K562 (cell line): ENCODE measurements around the gene SNCA. TPM values are rescaled to one million over a fixed set of nuclear protein-coding genes. Genes with fewer than 3 reads are reported as not detected.

Source experiments
- ATAC-seq: fragments of 200-7000 bp; cut with Tn5 transposase; 3 replicates; pipeline ENCODE4 v1.9.1; 2020; ENCODE audit warnings: moderate library complexity
- BruUV-seq: library from RNA; stranded (reverse); fragments of 400-500 nt; replicated peaks from 2 replicates; lab custom pipeline; 2021; lab: Mats Ljungman, UMichigan
- CTCF ChIA-PET: fragments of 300-600 bp; formaldehyde crosslinking; extraction: SDS; loops from one replicate; lab custom pipeline; 2021; ENCODE audit warnings: low intra/inter-chr PET ratio; lab: Yijun Ruan, JAX
- POLR2A ChIA-PET: fragments of 300-600, 350-650 bp; sonication (Branson Sonifier 250); formaldehyde crosslinking; extraction: SDS; loops from one replicate; lab custom pipeline; 2021; ENCODE audit warnings: antibody characterized with exemption, inconsistent platforms; lab: Yijun Ruan, JAX
- DNase-seq, 4 experiments: peaks; one replicate each; pipeline versions ENCODE4 v3.0.0 to v3.0.0-alpha.2; 2011 to 2018; ENCODE audit warnings: low spot score in 3 of 4, mixed read lengths in 3 of 4; ENCODE audit errors: extremely low read depth in 1 of 4
- FAIRE-seq: peaks from 2 replicates; lab custom pipeline; 2011; peaks lifted over from hg19 to GRCh38; lab: Jason Lieb, UNC
- H2AFZ ChIP-seq: 2 replicates; pipeline ENCODE4 v1.6.0; 2011; ENCODE audit warnings: low read depth, low read length, control low read depth, inconsistent platforms
- H3K27ac ChIP-seq: fragments of 200-600 bp; 3 replicates; pipeline ENCODE4 v1.8.0; 2011; ENCODE audit warnings: low read depth, mild to moderate bottlenecking, control low read depth, inconsistent platforms, low read length, moderate library complexity, mixed read lengths; ENCODE audit errors: extremely low read depth
- H3K27me3 ChIP-seq, 2 experiments: fragments of 300-600 bp in 1 of 2; 2 replicates in 1 of 2; 3 replicates in 1 of 2; pipeline versions ENCODE4 v1.6.0 to v1.8.0; 2011; ENCODE audit warnings: inconsistent platforms in 2 of 2, low read length in 2 of 2, mild to moderate bottlenecking in 1 of 2, mixed read lengths in 1 of 2, moderate library complexity in 1 of 2; ENCODE audit not compliant: control insufficient read depth in 2 of 2, insufficient read depth in 2 of 2
- H3K36me3 ChIP-seq: fragments of 300-600 bp; 3 replicates; pipeline ENCODE4 v1.8.0; 2011; ENCODE audit warnings: mild to moderate bottlenecking, low read length, inconsistent platforms; ENCODE audit not compliant: control insufficient read depth, insufficient read depth
- H3K4me1 ChIP-seq, 2 experiments: fragments of 200-600 bp in 1 of 2; replicated peaks in 1 of 2; 2 replicates in 1 of 2; 3 replicates in 1 of 2; pipeline versions ENCODE4 v1.5.1 to v1.8.0; 2011; ENCODE audit warnings: inconsistent platforms in 2 of 2, low read length in 2 of 2, mild to moderate bottlenecking in 1 of 2, mixed read lengths in 1 of 2, moderate library complexity in 1 of 2; ENCODE audit not compliant: control insufficient read depth in 2 of 2, insufficient read depth in 2 of 2
- H3K4me2 ChIP-seq: 2 replicates; pipeline ENCODE4 v1.6.1; 2011; ENCODE audit warnings: low read length, control low read depth, inconsistent platforms, mixed read lengths; ENCODE audit not compliant: insufficient read depth
- H3K4me3 ChIP-seq: fragments of 200-600 bp; sonication (generic), shearing (Covaris generic); 2 replicates; pipeline ENCODE4 v1.5.1; 2016; ENCODE audit warnings: control low read depth, inconsistent platforms
- H3K79me2 ChIP-seq: fragments of 200-600 bp; 3 replicates; pipeline ENCODE4 v1.8.0; 2011; ENCODE audit warnings: low read length, inconsistent platforms; ENCODE audit not compliant: control insufficient read depth, insufficient read depth
- H3K9ac ChIP-seq, 2 experiments: 2 replicates each; pipeline versions ENCODE4 v1.6.0 to v1.6.1; 2011; ENCODE audit warnings: low read depth in 2 of 2, low read length in 2 of 2, control low read depth in 1 of 2, inconsistent platforms in 1 of 2, mild to moderate bottlenecking in 1 of 2, mixed read lengths in 1 of 2; ENCODE audit not compliant: insufficient read depth in 1 of 2
- H3K9me1 ChIP-seq: one replicate; pipeline ENCODE4 v1.6.0; 2011; ENCODE audit warnings: inconsistent platforms, mild to moderate bottlenecking, low read length, moderate library complexity; ENCODE audit not compliant: control insufficient read depth, insufficient read depth
- H3K9me3 ChIP-seq: replicated peaks from 2 replicates; pipeline ENCODE4 v1.5.1; 2011; ENCODE audit warnings: low read depth, low read length, inconsistent platforms; ENCODE audit not compliant: control insufficient read depth, insufficient read depth
- H4K20me1 ChIP-seq: replicated peaks from 2 replicates; pipeline ENCODE4 v1.6.1; 2011; ENCODE audit warnings: low read length, inconsistent platforms, mixed read lengths; ENCODE audit not compliant: control insufficient read depth, insufficient read depth
- DMBX1 ChIP-seq: fragments of 250-450 bp; sonication (Bioruptor Pico); IDR thresholded peaks from 2 replicates; pipeline ENCODE4 v1.8.0; 2022; ENCODE audit warnings: inconsistent platforms, mild to moderate bottlenecking, moderate library complexity, borderline replicate concordance
- ESRRA ChIP-seq: fragments of 450-650 bp; IDR thresholded peaks from 2 replicates; pipeline ENCODE4 v1.6.1; 2014; ENCODE audit warnings: low read depth, mild to moderate bottlenecking, moderate library complexity, borderline replicate concordance
- FUS ChIP-seq: fragments of 200-400 bp; formaldehyde crosslinking; optimal IDR thresholded peaks from 2 replicates; pipeline ENCODE3; 2017; ENCODE audit warnings: low read depth, low read length
- LARP7 ChIP-seq: fragments of 450-650 bp; IDR thresholded peaks from 2 replicates; pipeline ENCODE4 v1.6.1; 2016
- NR3C1 ChIP-seq: sonication (generic); formaldehyde crosslinking; IDR thresholded peaks from 2 replicates; pipeline ENCODE4 v1.8.1; 2022; ENCODE audit warnings: missing genetic modification reagents
- SAFB ChIP-seq: fragments of 200-400 bp; formaldehyde crosslinking; IDR thresholded peaks from 2 replicates; pipeline ENCODE4 v1.6.1; 2017; ENCODE audit warnings: low read depth, low read length, borderline replicate concordance
- SREBF1 ChIP-seq: fragments of 150-350 bp; IDR thresholded peaks from 2 replicates; pipeline ENCODE4 v1.6.1; 2014; ENCODE audit warnings: antibody characterized with exemption, low read depth, low read length, borderline replicate concordance
- SREBF2 ChIP-seq: sonication (generic); formaldehyde crosslinking; IDR thresholded peaks from 2 replicates; pipeline ENCODE4 v1.4.0; 2020; ENCODE audit warnings: mild to moderate bottlenecking, missing genetic modification reagents
- TCF7 ChIP-seq: sonication (generic); IDR thresholded peaks from 2 replicates; pipeline ENCODE4 v1.6.1; 2016; ENCODE audit warnings: antibody characterized with exemption, borderline replicate concordance
- ZC3H11A ChIP-seq: IDR thresholded peaks from 2 replicates; pipeline ENCODE4 v1.6.1; 2012; ENCODE audit warnings: low read depth, low read length, improper control_type of control experiment
- ZNF143 ChIP-seq: sonication (generic); formaldehyde crosslinking; IDR thresholded peaks from 2 replicates; pipeline ENCODE4 v1.9.0; 2022; ENCODE audit warnings: mild to moderate bottlenecking, missing genetic modification reagents
- ZNF174 ChIP-seq: fragments of 250-450 bp; sonication (Bioruptor Pico); IDR thresholded peaks from 2 replicates; pipeline ENCODE4 v1.4.0; 2020; ENCODE audit warnings: mild to moderate bottlenecking
- ZNF197 ChIP-seq: fragments of 200-800 bp; sonication (Bioruptor generic); IDR thresholded peaks from 2 replicates; pipeline ENCODE4 v1.6.1; 2016; ENCODE audit warnings: low read depth, missing genetic modification characterization, missing compliant biosample characterization
- ZNF717 ChIP-seq: fragments of 250-450 bp; sonication (Bioruptor Pico); IDR thresholded peaks from 2 replicates; pipeline ENCODE4 v1.5.0; 2021
- WGBS: fragments of 100-300 bp; shearing (Covaris generic); methylation state at CpG from one replicate; pipeline ENCODE4 v1.1.6; 2016; ENCODE audit warnings: low coverage, mixed read lengths; ENCODE audit not compliant: insufficient coverage; ENCODE audit errors: missing lambda C conversion rate; 5-methylcytosine and 5-hydroxymethylcytosine counted together
- in situ Hi-C: fragments of 300-500 bp; cut with MboI; formaldehyde crosslinking; loops from 4 replicates; pipeline ENCODE4 v1.15.0; 2018; ENCODE audit warnings: inconsistent platforms, mixed read lengths
- intact Hi-C: fragments of 100-400 bp; cut with micrococcal nuclease; formaldehyde crosslinking; loops from 2 replicates; pipeline ENCODE4 v1.14.2; 2022
- polyA plus RNA-seq, 8 experiments: library from polyadenylated mRNA; depleted of rRNA in 4 of 8; stranded (reverse) in 5 of 8; unstranded in 3 of 8; fragments of >200 nt; fragmentation: Nextera tagmentation in 2 of 8; fragmentation: Illumina TruSeq in 1 of 8; extraction: Ambion mirVana in 2 of 8; extraction: Trizol in 1 of 8; gene quantifications; 2 replicates each; pipeline versions ENCODE4 v1.2.1 to v1.2.3, GENCODE V29; 2011 to 2014; ENCODE audit warnings: inconsistent platforms in 1 of 8, missing spikeins in 1 of 8
- total RNA-seq, 7 experiments: library from RNA; depleted of rRNA in 6 of 7; stranded (reverse); fragments of >200 nt in 6 of 7; fragmentation: Illumina TruSeq in 2 of 7; extraction: Trizol in 2 of 7; gene quantifications; 2 replicates each; pipeline versions ENCODE4 v1.2.1 to v1.2.3, GENCODE V29; 2011 to 2021; ENCODE audit warnings: low replicate concordance in 1 of 7
- TF ChIP-seq, protein P1 (sequence below): IDR thresholded peaks from 2 replicates; pipeline ENCODE4 v1.6.1; 2014; ENCODE audit warnings: antibody characterized with exemption
- TF ChIP-seq, protein P2 (sequence below): sonication (generic); formaldehyde crosslinking; IDR thresholded peaks from 2 replicates; pipeline ENCODE4 v1.8.1; 2023; ENCODE audit warnings: mild to moderate bottlenecking, missing genetic modification reagents
- TF ChIP-seq, protein P3 (sequence below): fragments of 450-650 bp; IDR thresholded peaks from 2 replicates; pipeline ENCODE4 v1.6.1; 2017; ENCODE audit warnings: mild to moderate bottlenecking, moderate library complexity

The SNCA gene
- total and polyA plus RNA-seq, 9 of the 15 experiments (the other 6 are each of a cell fraction or from before 2014, with no cell fraction given), result 1.7 to 12.6 (median 3.6) TPM

DNA sequence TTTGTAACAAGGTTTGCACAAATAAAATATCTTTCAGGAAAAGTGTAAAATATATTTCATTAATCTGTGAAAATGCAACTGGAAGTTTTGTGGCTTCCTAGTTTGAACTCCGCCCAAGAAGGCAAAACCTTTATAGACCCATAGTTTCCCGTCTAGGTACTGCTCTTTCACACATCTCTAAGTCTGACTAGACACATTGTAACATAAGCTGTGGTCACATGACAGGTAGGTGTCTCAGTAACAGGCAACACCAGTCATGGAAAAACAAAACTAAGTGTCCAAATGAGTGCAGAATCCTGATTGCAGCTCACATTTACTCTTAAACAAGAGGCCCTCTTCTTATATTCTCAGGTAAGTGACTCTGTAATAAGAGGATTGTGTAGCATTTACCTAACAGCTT lies 55.6 kb downstream of the SNCA start (continued):
- TF ChIP-seq ZNF197 (CRISPR knock-in tag) (no peak), LARP7 (no peak), ESRRA (no peak)
- TF ChIP-seq, protein P1, sequence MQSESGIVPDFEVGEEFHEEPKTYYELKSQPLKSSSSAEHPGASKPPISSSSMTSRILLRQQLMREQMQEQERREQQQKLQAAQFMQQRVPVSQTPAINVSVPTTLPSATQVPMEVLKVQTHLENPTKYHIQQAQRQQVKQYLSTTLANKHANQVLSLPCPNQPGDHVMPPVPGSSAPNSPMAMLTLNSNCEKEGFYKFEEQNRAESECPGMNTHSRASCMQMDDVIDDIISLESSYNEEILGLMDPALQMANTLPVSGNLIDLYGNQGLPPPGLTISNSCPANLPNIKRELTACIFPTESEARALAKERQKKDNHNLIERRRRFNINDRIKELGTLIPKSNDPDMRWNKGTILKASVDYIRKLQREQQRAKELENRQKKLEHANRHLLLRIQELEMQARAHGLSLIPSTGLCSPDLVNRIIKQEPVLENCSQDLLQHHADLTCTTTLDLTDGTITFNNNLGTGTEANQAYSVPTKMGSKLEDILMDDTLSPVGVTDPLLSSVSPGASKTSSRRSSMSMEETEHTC, result no peak

DNA sequence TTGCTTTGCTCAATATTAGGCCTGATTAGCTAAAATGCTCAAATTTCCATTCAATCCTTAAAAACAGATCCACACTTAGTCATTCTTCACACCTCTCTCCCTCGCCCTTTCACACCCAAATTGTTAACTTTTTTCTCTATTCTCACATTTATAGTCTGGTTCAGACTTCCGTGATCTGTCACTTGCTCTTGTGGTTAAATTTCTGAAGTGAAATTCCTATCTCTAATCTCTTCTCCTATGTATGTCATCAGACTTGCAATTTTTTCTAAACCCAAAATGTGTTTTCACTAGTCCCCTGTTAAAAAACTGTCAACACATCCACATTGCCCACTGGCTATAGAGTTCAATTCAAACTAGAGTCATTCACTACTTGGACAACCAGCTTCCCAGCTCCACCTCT lies 63.2 kb downstream of the SNCA start:
- in situ Hi-C loops, result no loop called here
- FAIRE-seq, result no peak
- TF ChIP-seq, protein P2, sequence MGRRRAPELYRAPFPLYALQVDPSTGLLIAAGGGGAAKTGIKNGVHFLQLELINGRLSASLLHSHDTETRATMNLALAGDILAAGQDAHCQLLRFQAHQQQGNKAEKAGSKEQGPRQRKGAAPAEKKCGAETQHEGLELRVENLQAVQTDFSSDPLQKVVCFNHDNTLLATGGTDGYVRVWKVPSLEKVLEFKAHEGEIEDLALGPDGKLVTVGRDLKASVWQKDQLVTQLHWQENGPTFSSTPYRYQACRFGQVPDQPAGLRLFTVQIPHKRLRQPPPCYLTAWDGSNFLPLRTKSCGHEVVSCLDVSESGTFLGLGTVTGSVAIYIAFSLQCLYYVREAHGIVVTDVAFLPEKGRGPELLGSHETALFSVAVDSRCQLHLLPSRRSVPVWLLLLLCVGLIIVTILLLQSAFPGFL (CRISPR knock-in tag), result no peak
- TF ChIP-seq ZNF143 (CRISPR knock-in tag), result no peak
- no peak for TF ChIP-seq FUS
- TF ChIP-seq ZNF717 (CRISPR knock-in tag), result no peak
- TF ChIP-seq DMBX1 (CRISPR knock-in tag), result no peak
- TF ChIP-seq, protein P3, sequence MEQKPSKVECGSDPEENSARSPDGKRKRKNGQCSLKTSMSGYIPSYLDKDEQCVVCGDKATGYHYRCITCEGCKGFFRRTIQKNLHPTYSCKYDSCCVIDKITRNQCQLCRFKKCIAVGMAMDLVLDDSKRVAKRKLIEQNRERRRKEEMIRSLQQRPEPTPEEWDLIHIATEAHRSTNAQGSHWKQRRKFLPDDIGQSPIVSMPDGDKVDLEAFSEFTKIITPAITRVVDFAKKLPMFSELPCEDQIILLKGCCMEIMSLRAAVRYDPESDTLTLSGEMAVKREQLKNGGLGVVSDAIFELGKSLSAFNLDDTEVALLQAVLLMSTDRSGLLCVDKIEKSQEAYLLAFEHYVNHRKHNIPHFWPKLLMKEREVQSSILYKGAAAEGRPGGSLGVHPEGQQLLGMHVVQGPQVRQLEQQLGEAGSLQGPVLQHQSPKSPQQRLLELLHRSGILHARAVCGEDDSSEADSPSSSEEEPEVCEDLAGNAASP, result no peak
- no peak for TF ChIP-seq SREBF1
- TF ChIP-seq TCF7, result no peak
- no peak for TF ChIP-seq NR3C1
- TF ChIP-seq SREBF2 (CRISPR knock-in tag), result no peak
- TF ChIP-seq SAFB, result no peak
- no peak for TF ChIP-seq ZC3H11A
- TF ChIP-seq ZNF174 (CRISPR knock-in tag), result no peak

More for the DNA sequence above, 63.2 kb downstream of the SNCA start:
- WGBS, result 6% methylated on average over 2 of the region's 2 CpGs
- intact Hi-C loops, result no loop called here
- Histone ChIP-seq H3K27me3 (no peaks in the 10 kb centered on the region), H3K36me3 (no peaks in the 10 kb centered on the region), H4K20me1 (no peaks in the 10 kb centered on the region), H3K9me1 (no peaks in the 10 kb centered on the region), H3K9ac (no peak overlapping the region), H3K27ac (no peak overlapping the region), H3K4me3 (no peak overlapping the region), H3K79me2 (no peaks in the 10 kb centered on the region), H2AFZ (no peak overlapping the region), H3K9me3 (no peaks in the 10 kb centered on the region; the same call in 1 of the 2 replicates), H3K4me2 (no peak overlapping the region), H3K4me1 (no peaks in the 10 kb centered on the region)
- CTCF ChIA-PET, result no interaction called here
- DNase-seq (no peak), ATAC-seq (no peak)
- no TSS peak for BruUV-seq
- POLR2A ChIA-PET, result no interaction called here
